ENCODE results near the gene DDX6.

DNA sequence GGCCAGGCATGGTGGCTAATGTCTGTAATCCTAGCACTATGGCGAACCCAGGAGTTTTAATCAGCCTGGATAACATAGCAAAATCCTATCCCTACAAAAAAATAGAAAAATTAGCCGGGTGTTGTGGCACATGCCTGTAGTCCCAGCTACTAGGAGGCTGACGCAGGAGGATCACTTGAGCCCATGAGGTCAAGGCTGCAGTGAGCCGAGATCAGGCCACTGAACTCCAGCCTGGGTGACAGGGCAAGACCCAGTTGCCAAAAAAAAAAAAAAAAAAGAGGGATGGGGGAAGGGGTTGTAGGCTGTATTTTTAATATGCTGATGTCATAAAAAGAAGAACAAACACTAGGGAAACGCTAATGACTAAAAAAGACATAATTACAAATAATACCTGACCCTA lies 12.1 kb downstream of the DDX6 start:
- no peak for TF ChIP-seq CTCF (IDR thresholded peaks at IDR 0.05)
- TF ChIP-seq POLR2A (IDR thresholded peaks at IDR 0.05), result no peak

Data from esophagus squamous epithelium (tissue), 4 donors.